M059J (cell line): Measurements from ENCODE around the gene PAX6. TPM values are rescaled to one million over a fixed set of nuclear protein-coding genes. Genes with fewer than 3 reads are reported as not detected.
A peak's percentile ranks its signal among the peaks of the same experiment; 100 is the strongest.

Experiments used
- DNase-seq: peaks from one replicate; pipeline ENCODE4 v3.0.0-alpha.2; 2012; ENCODE audit warnings: low read depth
- total RNA-seq: library from RNA; depleted of rRNA; stranded (reverse); fragments of >200 nt; shearing (Covaris generic); gene quantifications from 2 replicates; pipeline ENCODE4 v1.2.3, GENCODE V29; 2014; rRNA removed

Gene PAX6
- 30.6 and 36.2 TPM in 2 replicates for total RNA-seq

DNA sequence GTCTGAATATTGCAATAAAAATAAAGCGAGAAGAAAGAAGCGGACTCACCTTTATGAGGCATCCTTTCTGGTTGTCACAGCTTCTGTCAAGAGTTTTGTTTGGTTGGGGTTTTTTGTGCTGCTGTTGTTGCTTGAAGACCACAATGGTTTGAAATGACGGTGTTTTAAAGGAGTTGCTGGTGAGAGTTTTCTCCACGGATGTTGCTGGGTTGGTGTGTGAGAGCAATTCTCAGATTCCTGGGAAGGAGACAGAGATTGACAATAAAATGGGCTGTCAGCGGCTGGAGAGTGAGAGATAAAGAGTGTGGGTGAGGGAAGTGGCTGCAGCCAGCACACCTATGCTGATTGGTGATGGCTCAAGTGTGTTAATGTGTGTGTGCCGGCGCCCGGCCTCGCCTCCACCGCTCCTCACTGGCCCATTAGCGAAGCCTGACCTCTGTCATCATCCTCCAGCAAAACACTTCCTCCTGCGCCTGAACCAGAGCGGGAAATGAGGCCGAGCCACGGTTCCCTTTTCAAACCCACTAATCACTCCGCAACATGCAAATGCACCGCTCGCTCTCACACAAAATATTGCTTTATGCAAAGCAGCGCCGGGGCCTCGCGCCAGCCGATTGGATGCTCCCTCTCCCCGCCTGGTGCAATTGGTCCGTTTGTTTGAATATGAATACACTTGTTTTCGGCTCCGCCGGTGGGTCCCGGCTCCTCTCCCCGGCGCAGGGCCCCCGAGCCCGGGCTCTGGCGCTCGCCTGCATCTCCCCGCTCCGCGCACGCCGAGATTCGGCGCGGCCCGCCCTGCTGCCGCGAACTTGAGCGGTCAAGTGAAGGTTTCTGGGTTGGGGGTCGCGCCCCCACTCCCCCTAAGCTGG, at the start of gene PAX6:
Gene PAX6 (minus strand): TSS at position 544 of the 869 bp plus-strand sequence. CDS start 4,911 bp downstream, outside the sequence.
- peak; percentile 98 for DNase-seq

DNA sequence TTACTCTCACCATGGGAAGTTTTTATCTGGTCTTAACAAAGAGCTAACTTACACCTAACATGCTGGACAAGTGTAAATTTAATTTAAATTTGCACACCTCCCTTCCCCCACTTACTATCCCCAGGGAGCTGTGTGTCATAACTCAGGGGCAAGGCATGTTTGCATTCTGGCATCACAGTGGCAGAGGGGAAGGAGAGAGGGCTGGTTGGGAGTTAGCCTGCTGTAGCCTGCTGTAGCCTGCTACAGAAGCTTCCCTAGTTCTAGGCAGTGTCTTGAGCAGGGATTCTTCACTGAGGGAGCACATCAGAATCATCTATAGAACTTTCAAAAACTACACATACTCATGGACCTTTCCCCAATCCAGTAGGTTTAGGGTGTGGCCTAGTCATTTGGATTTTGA, 49.3 kb upstream of the PAX6 start:
- DNase-seq = no peak

DNA sequence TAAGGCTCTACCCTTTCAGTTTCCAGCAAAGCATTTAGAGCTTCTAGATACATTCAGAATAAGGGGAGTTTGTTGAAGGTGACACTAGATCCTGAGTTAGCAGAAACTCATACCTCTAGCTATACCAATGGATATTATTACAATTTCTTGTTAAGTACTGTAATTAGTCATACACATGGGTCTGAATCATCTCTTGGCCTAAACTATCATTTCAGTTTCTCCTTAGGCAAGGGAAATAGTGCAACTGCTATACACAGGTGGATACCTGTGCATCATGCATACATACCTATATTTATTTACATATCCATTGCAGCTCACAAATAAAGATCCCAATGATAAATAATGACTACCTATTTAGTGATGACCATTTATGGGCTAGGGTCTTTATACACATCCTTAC, 45.1 kb upstream of the PAX6 start:
- peak; percentile 29 for DNase-seq

DNA sequence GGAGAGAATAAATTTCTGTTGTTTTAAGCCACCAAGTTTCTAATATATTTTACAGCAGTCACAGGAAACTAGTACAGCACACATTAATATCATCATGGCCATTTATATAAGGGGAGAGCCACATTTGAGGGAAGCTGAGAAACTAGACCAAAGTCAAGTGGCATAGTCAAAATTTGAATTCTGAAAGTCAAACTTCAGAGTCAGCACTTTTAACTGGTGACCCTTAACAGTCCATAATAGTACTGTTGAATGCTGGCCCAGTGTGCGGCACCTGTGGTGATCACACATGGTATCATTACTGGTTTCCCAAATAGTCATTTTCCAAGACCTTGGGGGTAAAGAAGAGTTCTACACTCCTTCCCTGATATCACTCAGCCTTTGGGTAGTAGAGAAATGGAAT, 44.3 kb upstream of the PAX6 start:
- DNase-seq = no peak

DNA sequence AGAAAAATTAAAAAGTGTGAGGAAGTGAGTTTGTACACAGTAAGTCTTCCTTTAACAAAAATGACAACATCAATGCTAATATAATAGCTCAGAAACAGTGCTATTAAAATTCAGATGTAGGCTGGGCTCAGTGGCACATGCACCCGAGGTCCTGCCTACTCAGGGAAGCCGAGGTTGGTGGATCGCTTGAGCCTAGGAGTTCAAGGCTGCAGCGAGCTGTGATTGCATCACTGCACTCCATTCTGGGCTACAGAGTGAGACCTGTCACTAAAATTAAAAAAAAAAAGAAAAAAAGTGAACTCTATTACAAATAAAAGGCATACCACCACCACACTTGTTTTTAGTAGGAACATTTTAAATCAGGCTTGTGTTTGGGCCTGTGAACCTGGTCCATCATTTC, 39.2 kb upstream of the PAX6 start:
- DNase-seq = no peak

DNA sequence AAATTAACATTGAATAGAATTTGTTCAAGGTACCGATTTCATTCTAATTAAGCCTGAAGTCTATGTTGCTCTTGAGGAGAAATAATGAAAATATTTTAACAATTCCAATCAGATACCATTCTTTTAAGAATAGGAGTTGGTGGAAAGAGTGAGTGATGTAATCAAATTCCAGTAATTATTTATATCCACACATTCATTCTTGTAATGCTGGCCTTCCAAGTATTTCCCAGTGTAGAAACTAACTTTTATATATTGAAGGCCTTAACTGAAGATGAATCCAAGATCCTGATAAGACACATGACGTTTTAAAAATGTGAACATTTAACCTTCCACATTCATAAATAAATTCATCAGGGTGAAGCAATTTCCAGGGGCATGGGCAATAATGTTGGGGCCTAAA, 36.6 kb upstream of the PAX6 start:
- no peak for DNase-seq

DNA sequence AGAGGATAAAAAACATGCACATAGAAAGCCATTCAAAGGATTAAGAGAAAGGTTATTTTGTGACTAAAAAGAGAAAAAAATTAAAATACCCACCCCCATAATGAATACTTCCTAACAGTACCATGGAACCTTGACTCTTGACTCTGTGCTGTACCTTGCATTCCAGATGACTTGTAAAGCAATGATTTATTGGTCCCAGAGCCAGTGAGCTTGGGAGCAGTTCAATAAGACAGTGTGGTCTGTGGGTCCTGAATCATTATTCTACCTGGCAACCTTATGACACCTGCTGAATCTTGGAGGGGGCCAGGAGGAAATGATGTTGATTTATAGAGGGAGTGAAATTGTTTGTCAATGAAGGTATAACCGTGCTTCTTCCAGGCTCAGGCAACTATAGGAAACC, 34.2 kb upstream of the PAX6 start:
- DNase-seq = peak; percentile 63

DNA sequence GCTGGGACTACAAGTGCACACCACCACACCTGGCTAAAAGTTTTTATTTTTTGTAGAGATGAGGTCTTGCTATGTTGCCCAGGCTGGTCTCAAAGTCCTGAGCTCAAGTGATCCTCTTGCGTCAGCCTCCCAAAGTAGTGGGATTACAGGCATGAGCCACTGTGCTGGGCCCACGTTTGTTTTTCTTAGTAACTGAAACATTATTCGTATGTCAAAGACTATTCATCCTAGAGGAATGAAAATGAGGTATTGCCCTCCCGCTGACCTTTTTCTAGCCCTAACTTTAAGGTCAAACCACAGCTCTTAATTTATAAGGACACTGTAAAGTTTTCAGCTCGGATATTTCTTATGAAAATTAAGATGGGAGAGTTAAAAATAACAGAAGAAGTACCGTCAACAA, 33.2 kb upstream of the PAX6 start:
- peak; percentile 90 for DNase-seq

DNA sequence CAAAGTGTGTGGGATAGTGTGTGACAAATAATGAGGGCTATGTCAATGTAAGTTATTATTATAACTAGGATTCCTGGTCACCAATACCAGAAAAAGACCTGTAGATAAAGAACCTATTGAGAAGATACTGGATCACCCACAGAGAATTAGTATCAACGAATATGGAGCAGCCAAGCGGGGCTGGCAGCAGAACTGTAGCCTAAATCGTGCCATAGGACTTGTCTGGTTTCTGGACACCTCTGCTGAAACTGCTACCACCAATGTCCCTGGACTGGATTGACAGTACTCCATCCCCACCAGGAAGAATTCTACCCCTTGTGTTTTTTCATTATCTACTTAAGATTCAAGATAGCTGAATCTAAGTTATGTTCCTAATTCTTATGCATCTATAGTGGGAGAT, 30.3 kb upstream of the PAX6 start:
- DNase-seq = no peak

DNA sequence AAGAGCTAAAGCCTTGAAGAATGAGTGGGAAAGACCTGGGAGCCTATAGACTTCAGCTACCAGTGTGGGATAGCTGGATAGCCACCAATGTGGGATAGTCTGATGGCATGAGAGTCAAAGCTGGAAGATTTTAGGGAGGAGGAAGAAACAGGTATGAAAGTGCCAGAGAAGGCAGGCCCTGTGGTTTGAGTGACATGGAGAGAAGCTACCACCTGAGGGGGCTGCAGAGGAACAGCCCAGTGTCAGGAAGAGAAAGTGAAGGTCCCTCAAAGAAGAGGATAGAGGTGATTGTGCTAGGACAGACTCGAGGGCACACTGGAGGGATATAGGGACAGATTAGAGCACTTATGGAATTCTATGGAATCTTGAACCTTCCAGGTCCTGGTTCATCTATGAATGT, 23.1 kb upstream of the PAX6 start:
- DNase-seq = no peak

DNA sequence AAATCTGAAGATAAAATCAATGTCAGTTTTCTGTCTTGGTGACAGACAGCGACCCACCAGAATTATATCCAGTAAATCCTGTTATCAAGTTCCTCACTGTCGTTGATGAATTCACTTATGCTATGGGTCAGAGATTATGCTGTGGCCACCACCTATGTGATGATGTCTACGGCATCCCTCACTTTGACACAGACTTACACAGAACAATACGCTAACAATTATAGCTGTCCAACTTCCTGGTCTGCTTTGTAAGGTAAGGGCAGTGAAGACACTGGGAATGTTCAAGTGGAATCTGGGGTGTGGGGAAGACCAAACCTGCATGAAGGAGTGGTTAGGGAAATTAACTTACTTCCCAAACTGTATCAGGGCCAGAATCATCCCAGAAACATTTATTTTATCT, 19.3 kb upstream of the PAX6 start:
- DNase-seq = no peak

DNA sequence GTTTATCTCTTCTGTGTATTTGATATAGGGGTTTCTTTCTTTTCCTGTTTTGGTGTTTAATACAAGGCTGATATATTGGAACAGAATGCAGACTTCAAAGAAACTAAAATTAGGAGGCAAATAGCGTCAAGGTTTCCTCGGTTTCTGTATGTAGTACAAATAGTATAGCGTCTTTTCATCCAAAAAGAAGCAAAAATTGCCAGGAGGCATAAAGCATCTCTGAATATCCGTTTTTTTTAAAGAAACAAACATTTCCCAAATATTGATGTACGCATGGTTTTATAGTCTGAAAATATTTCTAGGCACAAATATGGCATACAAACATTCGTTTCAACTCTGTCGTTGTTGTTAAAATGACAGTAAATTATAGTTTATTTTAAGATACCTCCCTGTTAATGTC, 17.1 kb upstream of the PAX6 start:
- DNase-seq = no peak

DNA sequence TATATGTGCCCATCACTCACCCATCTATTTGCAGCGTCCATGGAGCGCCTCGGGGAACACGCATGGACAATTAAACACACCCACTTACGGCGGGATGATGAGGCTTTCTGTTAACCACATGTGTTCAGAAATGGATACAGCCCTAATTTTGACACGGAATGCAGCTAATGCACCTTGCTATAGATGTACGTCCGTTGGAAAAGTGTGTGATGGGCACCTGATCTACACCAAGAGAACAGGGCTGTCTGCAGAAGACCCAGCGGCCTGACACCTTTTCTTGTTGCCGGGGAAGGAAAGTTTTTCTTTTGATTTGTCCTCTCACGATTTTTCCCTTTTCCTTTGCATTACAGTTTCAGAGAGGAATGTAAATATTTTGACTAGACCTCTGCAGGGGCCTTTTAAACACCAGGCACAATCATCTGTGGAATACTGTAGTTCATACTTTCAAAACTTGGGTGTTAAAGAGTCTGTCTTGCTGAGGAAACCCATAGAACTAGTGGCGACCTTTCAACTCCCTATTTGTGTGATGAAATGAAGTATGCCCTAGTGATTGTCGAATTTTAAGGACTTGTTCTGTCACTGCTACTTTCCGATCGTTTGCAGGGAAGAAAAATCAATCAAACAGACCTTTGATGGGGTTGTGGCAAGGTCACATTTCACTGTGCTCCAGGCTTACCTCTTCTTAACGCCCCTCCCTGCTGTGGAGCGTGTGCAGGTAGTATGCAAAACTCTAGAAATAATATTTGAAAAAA, 16.5 kb upstream of the PAX6 start:
- DNase-seq = no peak

DNA sequence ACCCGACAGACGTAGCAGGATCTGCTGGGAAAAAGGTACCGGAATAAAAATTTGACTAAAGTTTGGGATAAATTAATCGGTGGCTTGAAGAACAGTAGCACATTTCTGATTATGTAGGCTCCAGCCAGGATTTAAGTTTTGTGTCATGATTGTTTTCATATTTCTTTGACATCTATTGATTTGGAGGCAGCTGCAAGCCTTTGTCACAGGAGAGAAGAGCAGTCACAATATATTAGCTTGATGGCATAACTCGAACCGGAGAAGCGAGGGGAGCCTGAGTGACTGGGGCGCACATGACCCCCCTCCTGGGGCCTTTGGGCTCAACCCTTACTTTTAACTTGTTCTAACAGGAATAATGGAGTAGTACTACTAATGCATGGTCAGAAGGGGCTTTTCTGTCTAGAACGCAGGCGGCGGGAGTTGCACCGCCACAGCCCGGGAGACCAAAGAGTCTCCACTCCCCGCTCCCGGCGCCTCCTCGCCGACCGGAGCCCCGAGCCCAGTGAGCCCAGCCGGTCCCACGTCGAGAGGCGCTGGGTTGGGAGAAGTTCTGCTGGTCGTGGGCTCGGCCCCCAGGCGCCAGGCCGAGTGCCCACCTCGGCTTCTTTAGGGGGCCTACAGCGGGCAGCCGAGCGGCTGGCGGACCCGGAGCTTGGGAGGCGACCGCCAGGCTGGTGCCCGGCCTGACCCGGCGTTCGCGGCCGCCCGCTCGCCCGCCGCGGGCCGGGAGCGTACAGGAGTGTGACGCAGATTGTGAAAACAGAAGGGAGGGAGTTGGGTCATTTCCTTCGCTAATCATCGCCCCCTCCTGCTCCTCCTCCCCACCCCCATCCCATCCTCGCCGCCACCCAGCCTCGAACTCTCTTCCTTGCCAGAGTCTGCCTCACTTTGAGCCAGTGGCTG, 15.7 kb upstream of the PAX6 start:
- no peak for DNase-seq

DNA sequence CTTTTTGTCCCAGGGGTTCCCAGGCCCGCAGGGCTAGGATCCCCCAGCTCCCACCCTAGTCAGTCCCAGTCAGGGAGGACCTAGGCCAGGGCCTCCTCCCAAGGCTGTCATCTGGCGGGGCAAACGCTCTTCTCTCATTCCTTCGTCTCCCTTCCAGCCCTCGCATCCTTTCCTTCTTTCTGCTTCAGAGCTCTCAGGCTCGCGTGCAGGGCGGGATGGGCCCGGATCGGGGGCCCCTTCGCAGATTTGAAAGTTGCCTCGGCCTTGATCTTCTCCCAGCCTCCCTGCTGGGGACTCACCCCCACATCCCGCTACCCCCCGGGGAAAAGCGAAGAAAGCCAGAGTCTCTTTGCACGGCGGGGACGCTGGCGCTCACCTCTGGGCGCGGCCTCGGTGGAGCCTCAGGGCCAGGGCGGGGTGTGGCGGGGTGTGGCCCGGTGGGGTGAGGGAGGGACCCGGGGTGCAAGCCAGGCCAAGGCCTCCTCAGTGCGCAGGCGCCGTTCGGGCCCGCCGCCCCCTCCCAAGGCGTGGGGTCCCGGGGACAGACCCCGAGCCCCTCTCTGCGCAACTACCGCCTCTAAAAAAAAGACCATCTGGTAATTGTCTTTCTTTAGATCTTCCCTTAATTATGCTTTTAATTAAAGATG, 14.8 kb upstream of the PAX6 start:
- no peak for DNase-seq

DNA sequence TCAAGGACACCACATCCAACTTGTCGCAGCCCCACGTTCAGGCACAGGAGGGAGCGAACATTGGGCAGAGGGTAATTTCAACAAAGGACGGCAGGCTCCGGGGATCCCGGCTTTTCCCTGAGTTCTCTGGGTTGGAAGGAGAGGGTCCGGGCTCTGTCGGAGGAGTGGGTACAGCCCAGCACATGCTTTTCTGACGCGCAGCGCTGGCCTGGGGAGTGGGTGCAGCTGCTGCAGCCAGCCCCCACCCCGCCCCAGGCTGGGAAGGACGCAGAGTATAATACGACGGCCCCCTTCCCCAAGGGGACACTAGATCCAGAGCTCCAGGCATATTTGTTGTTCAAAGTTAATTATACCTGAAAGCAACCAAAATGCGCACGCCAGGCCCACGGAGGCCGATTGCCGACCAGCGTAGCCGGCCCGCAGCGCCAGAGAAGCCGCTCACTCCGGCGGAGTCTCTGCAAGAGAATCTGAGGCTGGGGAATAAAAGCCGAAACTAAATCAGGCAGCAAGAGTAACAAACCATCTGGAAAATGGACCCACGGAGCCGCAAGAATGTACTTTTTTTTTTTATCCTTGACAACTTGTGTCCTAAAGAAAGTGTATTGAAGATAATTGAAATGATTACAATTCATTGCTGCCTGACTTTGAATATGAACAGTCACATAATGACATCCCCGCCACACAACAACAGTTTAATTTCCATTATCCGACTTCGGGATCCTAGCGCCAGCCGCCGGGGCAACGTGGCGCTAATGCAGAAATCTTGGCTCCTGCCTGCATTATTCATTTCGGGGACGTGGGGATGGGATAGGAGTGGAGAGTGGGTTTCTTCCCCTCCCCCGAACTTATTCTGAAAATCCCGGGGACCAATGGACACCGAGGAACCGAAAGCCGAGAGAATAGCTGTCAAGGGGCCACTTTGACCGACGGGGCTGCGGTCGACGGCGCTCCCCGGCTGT, 14.0 kb upstream of the PAX6 start:
- DNase-seq = no peak

DNA sequence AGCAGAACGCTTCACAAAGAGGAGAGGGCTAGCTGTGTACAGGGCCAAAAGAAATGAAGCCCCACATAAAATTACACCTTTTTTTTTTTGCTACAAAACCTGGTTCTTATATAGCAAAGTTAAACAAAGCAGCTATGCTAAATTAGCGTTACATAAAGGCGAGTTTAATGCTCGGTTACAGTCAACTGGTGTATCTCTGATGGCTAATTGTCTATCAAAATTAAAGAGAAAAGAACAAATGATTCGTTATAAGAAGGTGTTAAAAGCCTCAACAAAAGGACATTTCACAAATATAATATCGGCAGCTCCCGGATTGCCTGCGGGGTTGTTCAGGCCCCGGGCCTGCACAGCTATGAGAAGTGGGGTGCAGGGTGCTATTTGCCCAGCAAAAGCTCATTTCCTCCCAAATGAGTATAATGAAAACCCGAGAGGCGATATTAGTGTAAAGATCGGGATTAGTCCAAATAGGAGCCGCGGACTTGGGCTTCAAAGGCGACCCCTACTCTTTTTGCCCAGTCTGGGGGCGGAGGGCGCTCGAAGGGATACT, 13.3 kb upstream of the PAX6 start:
- DNase-seq = no peak

DNA sequence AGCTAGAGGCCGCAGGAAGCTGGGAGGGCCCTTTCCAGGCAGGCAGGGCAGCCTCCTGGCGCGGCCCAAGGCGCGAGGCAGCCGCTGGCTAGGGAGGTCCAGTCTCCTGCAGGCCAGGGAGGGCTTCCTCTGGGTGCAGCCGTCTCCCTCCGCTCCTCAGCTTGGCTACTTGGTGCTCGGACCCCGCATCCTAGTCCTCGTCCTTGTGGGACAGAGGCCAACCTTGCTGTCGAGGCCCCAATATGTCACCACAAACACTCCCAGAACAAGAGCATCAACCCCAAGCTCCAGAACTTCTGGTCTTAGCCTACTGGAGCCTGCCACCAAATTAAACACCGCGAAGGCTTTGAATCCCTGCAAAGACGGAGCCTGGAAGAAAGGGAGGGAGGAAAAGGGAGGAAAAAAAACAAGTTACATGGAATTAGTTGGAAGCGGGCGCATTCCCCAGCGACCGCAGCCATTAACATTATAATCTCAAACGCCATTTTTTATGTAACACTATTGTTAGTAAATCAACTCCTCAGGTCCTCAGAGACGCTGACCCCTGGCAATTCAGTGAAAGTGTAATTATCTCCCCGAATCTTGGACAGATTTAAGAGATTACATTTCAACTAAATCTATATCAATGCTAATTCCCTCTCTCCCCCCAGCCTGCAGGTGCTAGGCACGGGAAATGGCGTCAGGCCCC, 12.7 kb upstream of the PAX6 start:
- no peak for DNase-seq

DNA sequence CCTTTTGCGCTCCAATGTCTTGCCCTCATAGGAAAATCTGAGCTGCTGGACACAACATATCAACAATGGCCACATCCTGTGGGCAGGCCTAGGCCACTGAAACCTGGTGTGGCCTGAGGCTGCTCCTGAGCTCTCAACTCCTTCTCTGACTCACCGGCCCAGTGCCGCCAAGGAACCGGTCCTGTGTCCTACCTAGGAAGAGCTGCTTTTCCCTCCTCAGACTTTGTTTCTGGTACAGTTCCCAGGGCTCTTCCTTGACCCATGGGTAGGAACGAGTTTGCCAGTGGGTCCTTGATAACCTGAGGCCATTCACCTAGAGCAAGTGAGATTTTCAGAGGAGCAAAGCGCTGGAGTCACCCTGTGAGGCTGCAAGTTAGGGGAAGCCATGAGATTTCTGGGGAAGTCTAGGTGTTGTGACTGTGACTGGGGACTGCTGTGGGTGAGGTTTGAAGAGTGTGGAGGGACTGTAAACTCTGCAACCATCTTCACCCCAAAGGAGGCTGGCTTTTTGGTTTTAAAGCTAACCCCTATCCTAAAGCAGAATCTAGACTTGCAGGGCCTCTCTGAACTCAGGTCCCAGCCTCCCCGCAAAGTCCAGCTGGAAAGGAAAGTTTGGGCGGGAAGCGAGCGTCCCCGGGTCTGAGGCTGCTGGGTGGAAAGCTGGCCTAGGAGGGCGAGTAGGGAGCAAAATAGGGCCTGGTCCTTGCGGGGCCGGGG, 12.0 kb upstream of the PAX6 start:
- peak; percentile 19 for DNase-seq
